ENCODE results near the gene DNLZ. TPM values are rescaled to one million over a fixed set of nuclear protein-coding genes. Genes with fewer than 3 reads are reported as not detected.

The DNLZ gene
- total RNA-seq, 2 donors from 2014 or later, result 24.1 to 31.3 TPM

- intact Hi-C loops (cut with DNase I), result no loop called here
- DNase-seq (no peak), ATAC-seq (no peak)
- Histone ChIP-seq H3K27me3 (no peaks in the 10 kb centered on the region), H3K4me3 (no peak overlapping the region), H3K27ac (no peak overlapping the region), H3K36me3 (replicated peaks in 1 of 2; ENCODE audit: insufficient read depth in 1 of 2, low read depth in 2 of 2) (peaks cover 14 to 15% of the 10 kb centered on the region in 2 donors), H3K9me3 (no peaks in the 10 kb centered on the region), H3K4me1 (no peaks in the 10 kb centered on the region)
- WGBS, 2 donors, result 93 to 97% methylated on average over 19 of the region's 19 CpGs
- TF ChIP-seq, protein P1, sequence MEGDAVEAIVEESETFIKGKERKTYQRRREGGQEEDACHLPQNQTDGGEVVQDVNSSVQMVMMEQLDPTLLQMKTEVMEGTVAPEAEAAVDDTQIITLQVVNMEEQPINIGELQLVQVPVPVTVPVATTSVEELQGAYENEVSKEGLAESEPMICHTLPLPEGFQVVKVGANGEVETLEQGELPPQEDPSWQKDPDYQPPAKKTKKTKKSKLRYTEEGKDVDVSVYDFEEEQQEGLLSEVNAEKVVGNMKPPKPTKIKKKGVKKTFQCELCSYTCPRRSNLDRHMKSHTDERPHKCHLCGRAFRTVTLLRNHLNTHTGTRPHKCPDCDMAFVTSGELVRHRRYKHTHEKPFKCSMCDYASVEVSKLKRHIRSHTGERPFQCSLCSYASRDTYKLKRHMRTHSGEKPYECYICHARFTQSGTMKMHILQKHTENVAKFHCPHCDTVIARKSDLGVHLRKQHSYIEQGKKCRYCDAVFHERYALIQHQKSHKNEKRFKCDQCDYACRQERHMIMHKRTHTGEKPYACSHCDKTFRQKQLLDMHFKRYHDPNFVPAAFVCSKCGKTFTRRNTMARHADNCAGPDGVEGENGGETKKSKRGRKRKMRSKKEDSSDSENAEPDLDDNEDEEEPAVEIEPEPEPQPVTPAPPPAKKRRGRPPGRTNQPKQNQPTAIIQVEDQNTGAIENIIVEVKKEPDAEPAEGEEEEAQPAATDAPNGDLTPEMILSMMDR (IDR thresholded peaks at IDR 0.05), result no peak
- no peak for TF ChIP-seq POLR2A (IDR thresholded peaks at IDR 0.05)
These were observed 23.7 kb upstream of the DNLZ start for GRCh38 chr9:136387217-136387616.

DNA sequence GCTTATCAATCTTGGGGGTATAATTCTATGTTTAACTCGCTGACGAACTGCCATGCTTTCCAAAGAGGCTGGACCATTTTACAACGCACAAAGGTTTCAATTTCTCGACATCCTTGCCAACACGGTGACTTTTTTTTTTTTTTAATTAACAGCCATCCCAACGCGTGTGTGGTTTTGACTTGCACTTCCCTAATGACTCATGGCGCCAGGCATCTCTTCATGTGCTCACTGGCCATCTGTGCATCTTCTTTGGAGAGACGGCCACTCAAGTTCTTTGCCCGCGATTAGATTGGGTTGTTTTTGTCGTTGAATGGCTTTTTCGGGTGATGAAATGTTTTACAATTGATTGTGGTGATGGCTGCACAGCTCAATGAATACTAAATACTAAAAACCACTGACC is 22.5 kb upstream of the DNLZ start:
- Histone ChIP-seq H3K9me3 (no peaks in the 10 kb centered on the region), H3K4me3 (no peak overlapping the region), H3K4me1 (no peaks in the 10 kb centered on the region), H3K27me3 (no peaks in the 10 kb centered on the region), H3K36me3 (replicated peaks in 1 of 2; ENCODE audit: insufficient read depth in 1 of 2, low read depth in 2 of 2) (peaks cover 8 to 14% of the 10 kb centered on the region in 2 donors), H3K27ac (no peak overlapping the region)
- ATAC-seq (no peak), DNase-seq (no peak)
- intact Hi-C loops (cut with DNase I), result no loop called here
- TF ChIP-seq POLR2A (IDR thresholded peaks at IDR 0.05), result no peak
- TF ChIP-seq, protein P1 (IDR thresholded peaks at IDR 0.05), result no peak
- 75 to 93% methylated on average over 13 of the region's 13 CpGs for WGBS, 2 donors

DNA sequence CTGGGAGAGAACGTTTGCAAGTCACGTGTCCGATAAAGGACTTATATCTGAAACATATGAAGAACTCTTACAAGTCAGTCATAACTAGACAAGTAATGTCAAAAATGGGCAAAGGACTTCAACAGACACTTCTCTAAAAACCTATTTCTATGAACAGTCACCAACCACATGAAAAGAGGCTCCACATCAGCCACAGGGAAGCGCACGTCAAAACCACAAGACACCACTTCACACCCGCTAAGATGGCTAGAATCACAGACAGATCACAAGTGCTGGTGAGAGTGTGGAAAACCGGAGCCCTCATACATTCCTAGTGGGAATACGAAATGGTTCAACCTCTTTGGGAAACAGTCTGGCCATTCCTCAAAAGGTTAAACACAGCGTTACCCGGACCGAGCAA is 21.5 kb upstream of the DNLZ start:
- Histone ChIP-seq H3K4me3 (no peak overlapping the region), H3K9me3 (no peaks in the 10 kb centered on the region), H3K4me1 (no peaks in the 10 kb centered on the region), H3K36me3 (replicated peaks in 1 of 2; ENCODE audit: insufficient read depth in 1 of 2, low read depth in 2 of 2) (peaks cover 11 to 14% of the 10 kb centered on the region in 2 donors), H3K27ac (no peak overlapping the region), H3K27me3 (no peaks in the 10 kb centered on the region)
- DNase-seq (no peak), ATAC-seq (no peak)
- intact Hi-C loops (cut with DNase I), result no loop called here
- WGBS, 2 donors, result 87 to 93% methylated on average over 11 of the region's 11 CpGs
- TF ChIP-seq POLR2A (IDR thresholded peaks at IDR 0.05), result no peak
- TF ChIP-seq, protein P1 (IDR thresholded peaks at IDR 0.05), result no peak

DNA sequence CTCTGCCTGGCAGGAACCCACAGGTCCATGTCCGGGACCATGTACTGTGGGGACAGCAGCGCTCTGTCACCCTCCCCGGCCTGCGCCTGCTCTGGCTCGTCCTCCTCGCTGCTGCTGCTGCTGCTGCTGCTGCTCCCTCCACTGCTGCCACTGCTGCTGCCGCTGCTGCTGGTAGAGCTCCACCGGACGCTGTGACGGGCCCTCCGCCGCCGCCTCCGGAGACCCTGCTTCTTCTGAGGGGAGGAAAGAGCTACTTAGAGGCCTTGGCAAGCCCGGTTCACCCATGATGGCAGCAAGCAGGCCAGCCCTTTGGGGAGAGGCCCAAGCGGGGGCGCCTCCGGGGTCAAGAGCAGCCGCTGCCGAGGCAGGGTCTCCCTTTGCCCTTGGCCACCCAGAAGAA is 19.9 kb upstream of the DNLZ start:
- intact Hi-C loops (cut with DNase I), result no loop called here
- 94 to 97% methylated on average over 14 to 19 of the region's 20 CpGs for WGBS, 2 donors
- Histone ChIP-seq H3K36me3 (replicated peaks in 1 of 2; ENCODE audit: insufficient read depth in 1 of 2, low read depth in 2 of 2) (peaks cover 12 to 14% of the 10 kb centered on the region in 2 donors), H3K27me3 (no peaks in the 10 kb centered on the region), H3K4me1 (no peaks in the 10 kb centered on the region), H3K4me3 (no peak overlapping the region), H3K27ac (no peak overlapping the region), H3K9me3 (no peaks in the 10 kb centered on the region)
- ATAC-seq (no peak), DNase-seq (no peak)
- TF ChIP-seq, protein P1 (IDR thresholded peaks at IDR 0.05), result no peak
- TF ChIP-seq POLR2A (IDR thresholded peaks at IDR 0.05), result no peak

GRCh38 chr9:136381966-136382513 is 18.5 kb upstream of the DNLZ start:
- Histone ChIP-seq H3K27ac (no peak overlapping the region), H3K4me1 (no peaks in the 10 kb centered on the region), H3K4me3 (no peak overlapping the region), H3K36me3 (replicated peaks in 1 of 2; ENCODE audit: insufficient read depth in 1 of 2, low read depth in 2 of 2) (peaks cover 4 to 14% of the 10 kb centered on the region in 2 donors), H3K9me3 (no peaks in the 10 kb centered on the region), H3K27me3 (no peaks in the 10 kb centered on the region)
- DNase-seq (no peak), ATAC-seq (no peak)
- TF ChIP-seq, protein P1 (IDR thresholded peaks at IDR 0.05), result no peak
- TF ChIP-seq POLR2A (IDR thresholded peaks at IDR 0.05), result no peak
- intact Hi-C loops (cut with DNase I), result no loop called here
- WGBS, 2 donors, result 93% methylated on average over 25 of the region's 25 CpGs; no CpG with 5 or more reads in 1 of the 2 donors
